ENCODE measurements around the gene DYNC1LI2. TPM values are rescaled to one million over a fixed set of nuclear protein-coding genes. Genes with fewer than 3 reads are reported as not detected.

Gene DYNC1LI2
- total and polyA plus RNA-seq, 10 of the 15 experiments (the other 5 are each of a cell fraction or from before 2014, with no cell fraction given), result 6.0 to 46.5 (median 33.7) TPM

DNA sequence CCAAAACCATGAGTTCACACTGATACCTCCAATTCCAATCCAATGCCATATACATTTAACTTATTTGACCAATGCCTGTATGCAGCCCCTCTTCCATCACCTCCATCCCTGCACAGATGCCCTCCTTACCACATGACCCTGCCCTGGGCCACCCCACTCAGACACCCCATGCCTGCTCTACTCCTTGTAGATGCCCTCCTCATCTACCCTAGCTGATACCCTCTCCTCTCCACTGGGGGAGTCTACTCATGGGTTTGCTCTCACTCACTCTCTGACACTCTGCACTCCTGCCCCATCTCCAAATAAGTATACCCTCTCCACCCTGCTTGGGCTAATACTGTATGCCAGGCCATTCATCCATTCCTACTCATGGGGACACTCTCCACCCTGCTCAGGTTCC, 38.9 kb downstream of the DYNC1LI2 start:
- no peaks in the 10 kb centered on the region for H3K27me3 ChIP-seq (replicated peaks in 1 of 2; ENCODE audit: control insufficient read depth in 2 of 2, insufficient read depth in 2 of 2, low read length in 1 of 2)
- H3K36me3 ChIP-seq (ENCODE audit: control insufficient read depth in 2 of 2, insufficient read depth in 2 of 2, low read length in 1 of 2), result no peaks in the 10 kb centered on the region
- ATAC-seq, result peak; percentile 36
- H3K4me3 ChIP-seq, result no peak overlapping the region
- ChIA-PET POLR2A (no interaction called here), RAD21 (ENCODE audit: unreplicated experiment) (no interaction called here), SMC1A (ENCODE audit: uncharacterized antibody, unreplicated experiment) (no interaction called here), CTCF (interaction anchor here (1.0 kb wide), 1 partner anchor 306 kb away, joined by 4 read pairs; no protein-coding TSS in a partner anchor)
- H3K4me1 ChIP-seq (ENCODE audit: control insufficient read depth, insufficient read depth, low read length), result no peaks in the 10 kb centered on the region
- TF ChIP-seq, protein P1, sequence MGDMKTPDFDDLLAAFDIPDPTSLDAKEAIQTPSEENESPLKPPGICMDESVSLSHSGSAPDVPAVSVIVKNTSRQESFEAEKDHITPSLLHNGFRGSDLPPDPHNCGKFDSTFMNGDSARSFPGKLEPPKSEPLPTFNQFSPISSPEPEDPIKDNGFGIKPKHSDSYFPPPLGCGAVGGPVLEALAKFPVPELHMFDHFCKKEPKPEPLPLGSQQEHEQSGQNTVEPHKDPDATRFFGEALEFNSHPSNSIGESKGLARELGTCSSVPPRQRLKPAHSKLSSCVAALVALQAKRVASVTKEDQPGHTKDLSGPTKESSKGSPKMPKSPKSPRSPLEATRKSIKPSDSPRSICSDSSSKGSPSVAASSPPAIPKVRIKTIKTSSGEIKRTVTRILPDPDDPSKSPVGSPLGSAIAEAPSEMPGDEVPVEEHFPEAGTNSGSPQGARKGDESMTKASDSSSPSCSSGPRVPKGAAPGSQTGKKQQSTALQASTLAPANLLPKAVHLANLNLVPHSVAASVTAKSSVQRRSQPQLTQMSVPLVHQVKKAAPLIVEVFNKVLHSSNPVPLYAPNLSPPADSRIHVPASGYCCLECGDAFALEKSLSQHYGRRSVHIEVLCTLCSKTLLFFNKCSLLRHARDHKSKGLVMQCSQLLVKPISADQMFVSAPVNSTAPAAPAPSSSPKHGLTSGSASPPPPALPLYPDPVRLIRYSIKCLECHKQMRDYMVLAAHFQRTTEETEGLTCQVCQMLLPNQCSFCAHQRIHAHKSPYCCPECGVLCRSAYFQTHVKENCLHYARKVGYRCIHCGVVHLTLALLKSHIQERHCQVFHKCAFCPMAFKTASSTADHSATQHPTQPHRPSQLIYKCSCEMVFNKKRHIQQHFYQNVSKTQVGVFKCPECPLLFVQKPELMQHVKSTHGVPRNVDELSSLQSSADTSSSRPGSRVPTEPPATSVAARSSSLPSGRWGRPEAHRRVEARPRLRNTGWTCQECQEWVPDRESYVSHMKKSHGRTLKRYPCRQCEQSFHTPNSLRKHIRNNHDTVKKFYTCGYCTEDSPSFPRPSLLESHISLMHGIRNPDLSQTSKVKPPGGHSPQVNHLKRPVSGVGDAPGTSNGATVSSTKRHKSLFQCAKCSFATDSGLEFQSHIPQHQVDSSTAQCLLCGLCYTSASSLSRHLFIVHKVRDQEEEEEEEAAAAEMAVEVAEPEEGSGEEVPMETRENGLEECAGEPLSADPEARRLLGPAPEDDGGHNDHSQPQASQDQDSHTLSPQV (IDR thresholded peaks at IDR 0.05), result no peak
- TF ChIP-seq POLR2A (IDR thresholded peaks at IDR 0.05; ENCODE audit: low read depth, low read length), result peak; percentile 16; the same call in 1 of the 2 replicates
- no peak overlapping the region for H2AFZ ChIP-seq (ENCODE audit: control insufficient read depth, low read depth, low read length)
- H3K9ac ChIP-seq (ENCODE audit: control insufficient read depth, insufficient read depth, low read length), result no peak overlapping the region
- no peak overlapping the region for H3K4me2 ChIP-seq (ENCODE audit: control insufficient read depth, insufficient read depth)
- FAIRE-seq, result no peak
- no peaks in the 10 kb centered on the region; the same call in 2 of the 3 replicates for H3K9me3 ChIP-seq (replicated peaks; ENCODE audit: control insufficient read depth, insufficient read depth, low read length)
- no peaks in the 10 kb centered on the region for H3K79me2 ChIP-seq (ENCODE audit: control insufficient read depth, insufficient read depth, low read length)
- in situ Hi-C loops (cut with MboI), result no loop called here
- 0 out of 2 replicates have a peak, but pooled peaks cover 2% of the 10 kb centered on the region for H4K20me1 ChIP-seq (ENCODE audit: control insufficient read depth, insufficient read depth)
- BruUV-seq (replicated peaks), result no TSS peak
- intact Hi-C loops (cut with micrococcal nuclease; ENCODE audit: unreplicated experiment), result no loop called here
- DNase-seq (ENCODE audit: low read depth, low spot score), result no peak
- H3K27ac ChIP-seq (ENCODE audit: control insufficient read depth, insufficient read depth), result no peak overlapping the region

DNA sequence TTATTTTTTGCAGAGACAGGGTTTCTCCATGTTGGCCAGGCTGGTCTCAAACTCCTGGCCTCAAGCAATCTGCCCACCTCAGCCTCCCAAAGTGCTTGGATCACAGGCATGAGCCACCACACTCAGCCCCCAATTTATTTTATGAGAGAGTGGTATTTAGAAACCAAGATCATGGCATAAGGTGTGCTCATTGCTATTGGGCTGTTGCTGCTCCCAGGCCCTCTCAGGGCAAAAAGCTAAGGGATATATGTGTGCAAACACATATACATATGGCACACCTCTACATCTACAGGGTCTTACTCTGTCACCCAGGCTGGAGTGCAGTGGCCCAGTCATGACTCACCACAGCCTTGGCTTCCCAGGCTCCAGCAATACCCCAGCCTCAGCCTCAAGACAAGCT, 39.8 kb downstream of the DYNC1LI2 start:
- H3K36me3 ChIP-seq (ENCODE audit: control insufficient read depth in 2 of 2, insufficient read depth in 2 of 2, low read length in 1 of 2), result no peaks in the 10 kb centered on the region
- BruUV-seq (replicated peaks), result no TSS peak
- ATAC-seq (no peak), DNase-seq (ENCODE audit: low read depth, low spot score) (no peak), FAIRE-seq (no peak)
- H3K9ac ChIP-seq (ENCODE audit: control insufficient read depth, insufficient read depth, low read length), result no peak overlapping the region
- no peaks in the 10 kb centered on the region for H3K27me3 ChIP-seq (replicated peaks in 1 of 2; ENCODE audit: control insufficient read depth in 2 of 2, insufficient read depth in 2 of 2, low read length in 1 of 2)
- no peak overlapping the region for H2AFZ ChIP-seq (ENCODE audit: control insufficient read depth, low read depth, low read length)
- in situ Hi-C loops (cut with MboI) (no loop called here), intact Hi-C loops (cut with micrococcal nuclease; ENCODE audit: unreplicated experiment) (no loop called here)
- no peak overlapping the region for H3K27ac ChIP-seq (ENCODE audit: control insufficient read depth, insufficient read depth)
- no peak overlapping the region for H3K4me2 ChIP-seq (ENCODE audit: control insufficient read depth, insufficient read depth)
- H3K9me3 ChIP-seq (replicated peaks; ENCODE audit: control insufficient read depth, insufficient read depth, low read length), result no peaks in the 10 kb centered on the region; the same call in 2 of the 3 replicates
- ChIA-PET POLR2A (no interaction called here), CTCF (no interaction called here), SMC1A (ENCODE audit: uncharacterized antibody, unreplicated experiment) (no interaction called here), RAD21 (ENCODE audit: unreplicated experiment) (no interaction called here)
- H4K20me1 ChIP-seq (ENCODE audit: control insufficient read depth, insufficient read depth), result no peaks in the 10 kb centered on the region
- no peaks in the 10 kb centered on the region for H3K79me2 ChIP-seq (ENCODE audit: control insufficient read depth, insufficient read depth, low read length)
- H3K4me1 ChIP-seq (ENCODE audit: control insufficient read depth, insufficient read depth, low read length), result no peaks in the 10 kb centered on the region
- no peak overlapping the region for H3K4me3 ChIP-seq
- TF ChIP-seq EZH2 (IDR thresholded peaks at IDR 0.05; ENCODE audit: borderline replicate concordance, control insufficient read depth, low read depth, low read length) (no peak), TCF7 (IDR thresholded peaks at IDR 0.05; ENCODE audit: borderline replicate concordance) (no peak), KAT2A (conservative IDR thresholded peaks at IDR 0.05; ENCODE audit: control insufficient read depth, low read depth, low read length) (no peak), RB1 (IDR thresholded peaks at IDR 0.05; ENCODE audit: borderline replicate concordance) (no peak), CREB1 (IDR thresholded peaks at IDR 0.05; ENCODE audit: low read depth) (no peak), STAT3 (IDR thresholded peaks at IDR 0.05; ENCODE audit: low read depth, low read length) (no peak), EED (IDR thresholded peaks at IDR 0.05; ENCODE audit: low read depth) (no peak), ATF7 (IDR thresholded peaks at IDR 0.05; ENCODE audit: low read depth) (no peak), ZNF384 (IDR thresholded peaks at IDR 0.05; ENCODE audit: borderline replicate concordance, low read depth, low read length) (no peak), NR2F1 (conservative IDR thresholded peaks at IDR 0.05) (no peak), ZBED1 (IDR thresholded peaks at IDR 0.05; ENCODE audit: borderline replicate concordance) (no peak), TBL1XR1 (IDR thresholded peaks at IDR 0.05; ENCODE audit: low read depth, low read length) (no peak)
- TF ChIP-seq, protein P2, sequence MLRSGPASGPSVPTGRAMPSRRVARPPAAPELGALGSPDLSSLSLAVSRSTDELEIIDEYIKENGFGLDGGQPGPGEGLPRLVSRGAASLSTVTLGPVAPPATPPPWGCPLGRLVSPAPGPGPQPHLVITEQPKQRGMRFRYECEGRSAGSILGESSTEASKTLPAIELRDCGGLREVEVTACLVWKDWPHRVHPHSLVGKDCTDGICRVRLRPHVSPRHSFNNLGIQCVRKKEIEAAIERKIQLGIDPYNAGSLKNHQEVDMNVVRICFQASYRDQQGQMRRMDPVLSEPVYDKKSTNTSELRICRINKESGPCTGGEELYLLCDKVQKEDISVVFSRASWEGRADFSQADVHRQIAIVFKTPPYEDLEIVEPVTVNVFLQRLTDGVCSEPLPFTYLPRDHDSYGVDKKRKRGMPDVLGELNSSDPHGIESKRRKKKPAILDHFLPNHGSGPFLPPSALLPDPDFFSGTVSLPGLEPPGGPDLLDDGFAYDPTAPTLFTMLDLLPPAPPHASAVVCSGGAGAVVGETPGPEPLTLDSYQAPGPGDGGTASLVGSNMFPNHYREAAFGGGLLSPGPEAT (IDR thresholded peaks at IDR 0.05; ENCODE audit: low read depth), result no peak
